PFSK-1 (cell line): ENCODE results near the gene NAA38.

Experiments
- FOXP2 ChIP-seq: optimal IDR thresholded peaks from 2 replicates; pipeline ENCODE3; 2011; ENCODE audit warnings: borderline replicate concordance, control low read depth, inconsistent platforms; ENCODE audit not compliant: insufficient read depth; ENCODE audit errors: extremely low read length, extremely low read depth
- POLR2AphosphoS5 ChIP-seq: IDR thresholded peaks from 2 replicates; pipeline ENCODE4 v1.6.1; 2012; ENCODE audit warnings: low read depth, mild to moderate bottlenecking, control low read depth, low read length, moderate library complexity
- SIN3A ChIP-seq: IDR thresholded peaks from 2 replicates; pipeline ENCODE4 v1.6.1; 2012; ENCODE audit warnings: mild to moderate bottlenecking, low read length, moderate library complexity, borderline replicate concordance; ENCODE audit not compliant: insufficient read depth
- TAF1 ChIP-seq: IDR thresholded peaks from 2 replicates; pipeline ENCODE4 v1.6.1; 2012; ENCODE audit warnings: low read length, control low read depth, borderline replicate concordance; ENCODE audit not compliant: insufficient read depth
- TF ChIP-seq, protein P1 (sequence below), 2 experiments: IDR thresholded peaks; 2 replicates each; pipeline versions ENCODE4 v1.6.1 to v1.8.0; 2011 to 2012; ENCODE audit warnings: low read depth in 2 of 2, low read length in 2 of 2, control low read depth in 1 of 2, inconsistent platforms in 1 of 2, mild to moderate bottlenecking in 1 of 2, moderate library complexity in 1 of 2; ENCODE audit not compliant: insufficient read depth in 1 of 2

NAA38 gene

DNA sequence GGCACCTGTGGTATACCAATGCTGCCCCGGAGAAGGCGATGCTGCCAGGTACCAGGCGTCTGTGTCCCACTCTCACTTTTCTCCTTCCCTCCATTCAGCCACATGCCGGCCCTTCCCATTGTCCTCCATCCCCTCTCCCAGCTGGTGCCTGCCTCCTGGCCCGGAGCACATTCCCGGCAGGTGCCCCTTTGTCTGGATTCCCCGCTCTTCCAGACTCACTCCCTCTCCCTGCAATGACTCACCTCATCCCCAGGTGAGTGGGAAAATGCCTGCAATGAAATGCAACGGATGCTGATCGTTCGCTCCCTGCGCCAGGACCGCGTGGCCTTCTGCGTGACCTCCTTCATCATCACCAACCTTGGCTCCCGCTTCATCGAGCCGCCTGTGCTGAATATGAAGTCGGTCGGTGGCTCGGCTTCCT is 33.8 kb downstream of the NAA38 start:
- TF ChIP-seq POLR2AphosphoS5 (no peak), FOXP2 (no peak), SIN3A (no peak), TAF1 (no peak)
- TF ChIP-seq, protein P1, sequence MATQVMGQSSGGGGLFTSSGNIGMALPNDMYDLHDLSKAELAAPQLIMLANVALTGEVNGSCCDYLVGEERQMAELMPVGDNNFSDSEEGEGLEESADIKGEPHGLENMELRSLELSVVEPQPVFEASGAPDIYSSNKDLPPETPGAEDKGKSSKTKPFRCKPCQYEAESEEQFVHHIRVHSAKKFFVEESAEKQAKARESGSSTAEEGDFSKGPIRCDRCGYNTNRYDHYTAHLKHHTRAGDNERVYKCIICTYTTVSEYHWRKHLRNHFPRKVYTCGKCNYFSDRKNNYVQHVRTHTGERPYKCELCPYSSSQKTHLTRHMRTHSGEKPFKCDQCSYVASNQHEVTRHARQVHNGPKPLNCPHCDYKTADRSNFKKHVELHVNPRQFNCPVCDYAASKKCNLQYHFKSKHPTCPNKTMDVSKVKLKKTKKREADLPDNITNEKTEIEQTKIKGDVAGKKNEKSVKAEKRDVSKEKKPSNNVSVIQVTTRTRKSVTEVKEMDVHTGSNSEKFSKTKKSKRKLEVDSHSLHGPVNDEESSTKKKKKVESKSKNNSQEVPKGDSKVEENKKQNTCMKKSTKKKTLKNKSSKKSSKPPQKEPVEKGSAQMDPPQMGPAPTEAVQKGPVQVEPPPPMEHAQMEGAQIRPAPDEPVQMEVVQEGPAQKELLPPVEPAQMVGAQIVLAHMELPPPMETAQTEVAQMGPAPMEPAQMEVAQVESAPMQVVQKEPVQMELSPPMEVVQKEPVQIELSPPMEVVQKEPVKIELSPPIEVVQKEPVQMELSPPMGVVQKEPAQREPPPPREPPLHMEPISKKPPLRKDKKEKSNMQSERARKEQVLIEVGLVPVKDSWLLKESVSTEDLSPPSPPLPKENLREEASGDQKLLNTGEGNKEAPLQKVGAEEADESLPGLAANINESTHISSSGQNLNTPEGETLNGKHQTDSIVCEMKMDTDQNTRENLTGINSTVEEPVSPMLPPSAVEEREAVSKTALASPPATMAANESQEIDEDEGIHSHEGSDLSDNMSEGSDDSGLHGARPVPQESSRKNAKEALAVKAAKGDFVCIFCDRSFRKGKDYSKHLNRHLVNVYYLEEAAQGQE (IDR thresholded peaks at IDR 0.05; ENCODE audit: insufficient read depth in 1 of 2, low read depth in 2 of 2, low read length in 2 of 2): no peak

DNA sequence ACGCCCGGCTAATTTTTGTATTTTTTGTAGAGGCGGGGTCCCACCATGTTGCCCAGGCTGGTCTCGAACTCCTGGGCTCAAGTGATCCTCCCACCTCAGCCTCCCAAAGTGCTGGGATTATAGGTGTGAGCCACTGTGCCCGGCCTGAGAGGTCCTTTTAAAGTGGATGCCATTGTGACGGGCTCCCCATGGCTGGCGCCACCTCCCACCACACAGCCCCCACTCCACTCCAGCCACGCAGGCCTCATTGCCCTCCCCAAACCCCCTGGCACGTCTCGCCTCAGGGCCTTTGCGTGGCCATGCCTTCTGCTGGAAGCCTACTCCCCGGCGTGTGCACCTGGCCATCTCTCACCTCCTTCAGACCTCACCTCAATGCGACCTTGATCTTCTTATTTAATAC is 35.2 kb downstream of the NAA38 start:
- TF ChIP-seq FOXP2: no peak
- no peak for TF ChIP-seq TAF1
- no peak for TF ChIP-seq SIN3A
- TF ChIP-seq, protein P1 (IDR thresholded peaks at IDR 0.05; ENCODE audit: insufficient read depth in 1 of 2, low read depth in 2 of 2, low read length in 2 of 2): no peak

DNA sequence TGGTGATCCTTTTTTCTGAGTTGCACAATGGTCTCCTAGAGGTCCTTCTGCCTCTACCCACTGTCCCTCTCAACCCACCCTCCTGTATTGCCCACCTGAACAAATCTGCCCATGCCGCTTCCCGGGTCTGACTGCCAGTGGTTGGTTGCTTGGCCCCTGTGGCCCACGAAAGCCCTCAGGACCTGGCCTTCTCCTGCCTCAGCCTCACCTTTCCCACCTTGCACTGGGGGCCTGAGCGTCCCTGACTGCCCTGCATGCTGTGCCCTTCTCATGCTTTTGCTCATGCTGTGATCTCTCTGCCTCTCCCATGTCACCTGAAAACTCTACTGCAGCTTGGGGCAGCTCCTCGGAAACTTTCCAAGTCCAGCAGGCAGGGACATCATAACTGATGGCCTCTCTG is 37.1 kb downstream of the NAA38 start:
- no peak for TF ChIP-seq SIN3A

DNA sequence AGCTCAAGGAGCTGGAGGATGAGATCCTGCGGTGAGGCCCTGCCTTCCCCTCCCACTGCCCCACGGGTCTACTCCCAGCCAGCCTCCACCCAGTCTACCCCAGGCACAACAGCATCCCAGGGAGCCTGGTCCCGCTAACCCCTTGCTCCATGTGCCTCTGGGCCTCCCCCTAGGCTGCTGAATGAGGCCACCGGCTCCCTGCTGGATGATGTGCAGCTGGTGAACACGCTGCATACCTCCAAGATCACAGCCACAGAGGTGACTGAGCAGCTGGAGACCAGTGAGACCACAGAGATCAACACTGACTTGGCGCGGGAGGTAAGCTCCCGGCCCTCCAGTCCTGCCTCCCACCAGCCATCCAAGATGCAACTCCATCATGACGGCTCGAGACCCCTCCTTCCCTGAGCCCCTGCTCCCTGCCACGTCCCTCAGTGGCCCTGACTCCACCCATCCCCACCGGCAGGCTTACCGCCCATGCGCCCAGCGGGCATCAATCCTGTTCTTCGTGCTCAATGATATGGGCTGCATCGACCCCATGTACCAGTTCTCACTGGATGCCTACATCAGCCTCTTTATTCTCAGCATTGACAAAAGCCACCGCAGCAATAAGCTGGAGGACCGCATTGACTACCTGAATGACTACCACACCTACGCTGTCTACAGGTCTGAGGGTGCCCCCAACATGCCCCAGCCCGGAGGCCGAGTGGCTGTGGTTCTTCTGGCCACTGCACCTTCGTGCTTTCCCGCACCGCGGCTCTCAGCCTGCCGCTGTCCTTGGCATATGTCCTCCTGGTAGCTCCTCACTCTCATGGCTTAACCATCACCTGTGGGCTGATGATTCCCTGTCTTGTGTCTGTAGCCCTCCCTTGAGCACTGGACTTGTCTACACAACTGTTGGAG is 38.4 kb downstream of the NAA38 start:
- TF ChIP-seq, protein P1 (IDR thresholded peaks at IDR 0.05; ENCODE audit: insufficient read depth in 1 of 2, low read depth in 2 of 2, low read length in 2 of 2): no peak
- TF ChIP-seq TAF1 (no peak), POLR2AphosphoS5 (no peak), SIN3A (no peak)

DNA sequence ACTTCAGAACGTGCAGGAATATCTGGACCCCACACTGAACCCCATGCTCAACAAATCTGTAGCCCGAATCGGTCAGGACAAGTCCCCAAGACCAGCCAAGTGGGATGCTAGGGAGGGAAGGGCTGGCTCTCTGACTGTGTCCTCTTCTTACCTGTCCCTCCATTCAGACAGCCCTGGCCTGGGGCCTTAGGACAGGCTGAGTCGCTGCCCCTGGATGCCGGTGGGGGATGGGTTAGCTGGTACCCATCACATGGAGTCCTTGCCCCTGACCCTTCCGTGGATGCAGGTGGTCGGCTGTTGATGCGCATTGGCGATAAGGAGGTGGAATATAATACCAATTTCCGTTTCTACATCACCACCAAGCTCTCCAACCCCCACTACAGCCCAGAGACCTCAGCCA is 39.3 kb downstream of the NAA38 start:
- no peak for TF ChIP-seq FOXP2
- no peak for TF ChIP-seq SIN3A
- no peak for TF ChIP-seq TAF1
- no peak for TF ChIP-seq POLR2AphosphoS5
- TF ChIP-seq, protein P1 (IDR thresholded peaks at IDR 0.05; ENCODE audit: insufficient read depth in 1 of 2, low read depth in 2 of 2, low read length in 2 of 2): no peak
